ENCODE measurements around the gene P2RY6. TPM values are rescaled to one million over a fixed set of nuclear protein-coding genes. Genes with fewer than 3 reads are reported as not detected.

Gene P2RY6
- total and polyA plus RNA-seq, 2 of the 4 experiments (the other 2 are of a cell fraction), result 0.44 TPM; not detected in 1

- Histone ChIP-seq H2BK120ac (ENCODE audit: low read depth, low read length) (no peak overlapping the region), H3K36me3 (ENCODE audit: control insufficient read depth, insufficient read depth, low read length) (peaks cover 6% of the 10 kb centered on the region; the same call in 1 of the 2 replicates), H3K18ac (ENCODE audit: low read depth, low read length) (no peak overlapping the region), H3K79me1 (ENCODE audit: low read depth in 1 of 2, low read length in 2 of 2) (peaks cover 26 to 91% of the 10 kb centered on the region in 2 experiments), H2AK5ac (ENCODE audit: low read depth, low read length) (no peak overlapping the region), H3K27ac (ENCODE audit: insufficient read depth, low read length) (no peak overlapping the region), H3K27me3 (ENCODE audit: control insufficient read depth, insufficient read depth, low read length) (no peaks in the 10 kb centered on the region), H3K4ac (ENCODE audit: low read depth, low read length) (no peak overlapping the region), H4K91ac (ENCODE audit: insufficient read depth, low read depth, low read length) (no peak overlapping the region), H2AFZ (replicated peaks; ENCODE audit: low read length, poor library complexity) (no peak overlapping the region), H4K8ac (ENCODE audit: low read depth in 2 of 2, low read length in 2 of 2) (no peak overlapping the region), H4K5ac (ENCODE audit: low read depth, low read length) (no peak overlapping the region), H2BK5ac (ENCODE audit: low read depth, low read length, poor library complexity, severe bottlenecking) (no peak overlapping the region), H3K56ac (ENCODE audit: extremely low read depth, insufficient read depth, low read length) (no peak overlapping the region), H3K23ac (ENCODE audit: low read depth, low read length) (no peak overlapping the region), H3K9me1 (ENCODE audit: insufficient read depth, low read length) (peaks cover 22% of the 10 kb centered on the region; the same call in 1 of the 2 replicates), H3K14ac (replicated peaks; ENCODE audit: low read depth, low read length) (no peak overlapping the region), H2AK9ac (replicated peaks; ENCODE audit: low read depth, low read length, poor library complexity) (peak overlapping the region; percentile 46), H2BK15ac (ENCODE audit: low read depth, low read length) (no peak overlapping the region), H3K9ac (ENCODE audit: low read depth, low read length) (no peak overlapping the region), H3K4me1 (ENCODE audit: control insufficient read depth, insufficient read depth, low read length) (peaks cover 32% of the 10 kb centered on the region), H3K4me3 (ENCODE audit: insufficient read depth, low read depth, low read length) (no peak overlapping the region), H2BK20ac (ENCODE audit: low read depth, low read length) (no peak overlapping the region), H3K4me2 (ENCODE audit: low read depth, low read length) (no peak overlapping the region), H3K9me3 (ENCODE audit: control insufficient read depth, insufficient read depth, low read length) (no peaks in the 10 kb centered on the region), H4K20me1 (ENCODE audit: insufficient read depth, low read length) (peaks cover 100% of the 10 kb centered on the region)
- ChIA-PET CTCF (interaction anchor here (0.6 to 1.8 kb wide), 3 partner anchors 30 to 629 kb away, joined by 6 to 7 read pairs (median 7); no protein-coding TSS in a partner anchor), POLR2A (ENCODE audit: unreplicated experiment) (interaction anchor here (0.7 kb wide), 1 partner anchor 31 kb away, joined by 10 read pairs; no protein-coding TSS in a partner anchor)
- no TSS peak for BruUV-seq (replicated peaks)
- no peak for TF ChIP-seq MAFK (IDR thresholded peaks at IDR 0.05; ENCODE audit: low read depth, low read length)
- TF ChIP-seq MAZ (IDR thresholded peaks at IDR 0.05; ENCODE audit: borderline replicate concordance, low read depth, low read length), result no peak
- TF ChIP-seq, protein P1, sequence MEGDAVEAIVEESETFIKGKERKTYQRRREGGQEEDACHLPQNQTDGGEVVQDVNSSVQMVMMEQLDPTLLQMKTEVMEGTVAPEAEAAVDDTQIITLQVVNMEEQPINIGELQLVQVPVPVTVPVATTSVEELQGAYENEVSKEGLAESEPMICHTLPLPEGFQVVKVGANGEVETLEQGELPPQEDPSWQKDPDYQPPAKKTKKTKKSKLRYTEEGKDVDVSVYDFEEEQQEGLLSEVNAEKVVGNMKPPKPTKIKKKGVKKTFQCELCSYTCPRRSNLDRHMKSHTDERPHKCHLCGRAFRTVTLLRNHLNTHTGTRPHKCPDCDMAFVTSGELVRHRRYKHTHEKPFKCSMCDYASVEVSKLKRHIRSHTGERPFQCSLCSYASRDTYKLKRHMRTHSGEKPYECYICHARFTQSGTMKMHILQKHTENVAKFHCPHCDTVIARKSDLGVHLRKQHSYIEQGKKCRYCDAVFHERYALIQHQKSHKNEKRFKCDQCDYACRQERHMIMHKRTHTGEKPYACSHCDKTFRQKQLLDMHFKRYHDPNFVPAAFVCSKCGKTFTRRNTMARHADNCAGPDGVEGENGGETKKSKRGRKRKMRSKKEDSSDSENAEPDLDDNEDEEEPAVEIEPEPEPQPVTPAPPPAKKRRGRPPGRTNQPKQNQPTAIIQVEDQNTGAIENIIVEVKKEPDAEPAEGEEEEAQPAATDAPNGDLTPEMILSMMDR (conservative IDR thresholded peaks at IDR 0.05; ENCODE audit: low read depth, low read length), result no peak
- in situ Hi-C loops (cut with MboI; ENCODE audit: low sequenced_read_pairs), result loop anchor here (5.0 kb wide), 1 partner anchor 41 kb away; no protein-coding TSS in a partner anchor
- intact Hi-C loops (cut with micrococcal nuclease), result no loop called here
- DNase-seq, result no peak
- dilution Hi-C loops (cut with HindIII; ENCODE audit: low sequenced_read_pairs, unreplicated experiment), result no loop called here
- no CpG with 5 or more reads among the region's 2 CpGs for WGBS, 2 experiments (ENCODE audit: extremely low coverage in 2 of 2, insufficient read length in 1 of 2)
- no peak for ATAC-seq (ENCODE audit: low read depth)
These were observed 65.7 kb downstream of the P2RY6 start for GRCh38 chr11:73337846-73338245.

Measured in IMR-90 (cell line).